Measurements from ENCODE around the gene BNIP3. TPM values are rescaled to one million over a fixed set of nuclear protein-coding genes. Genes with fewer than 3 reads are reported as not detected.

Gene BNIP3
- total and polyA plus RNA-seq, 2 of the 8 experiments (the other 6 are each of a cell fraction or from before 2014, with no cell fraction given), result 25.8 to 58.9 TPM

DNA sequence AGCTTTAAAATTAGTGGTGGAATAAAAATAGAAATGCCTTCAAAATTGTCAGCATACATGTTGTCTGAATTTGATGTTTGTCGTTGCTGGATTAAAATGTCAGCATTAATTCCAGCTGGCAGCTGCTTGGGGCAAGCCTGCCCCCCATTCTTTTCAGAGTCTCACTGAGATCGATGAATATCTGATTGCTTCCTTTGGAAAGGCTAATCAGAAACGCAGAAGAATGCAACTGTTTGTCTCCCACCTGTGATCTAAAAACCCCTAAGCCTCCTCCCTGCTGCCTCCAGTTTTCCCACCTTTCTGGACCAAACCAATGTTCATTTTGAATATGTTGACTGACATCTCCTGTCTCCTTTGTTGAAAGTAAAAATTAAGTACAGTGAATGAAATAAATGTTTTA lies 27.9 kb upstream of the BNIP3 start:
- no peaks in the 10 kb centered on the region for H3K27me3 ChIP-seq (replicated peaks in 1 of 4; ENCODE audit: control insufficient read depth in 3 of 4, extremely low read depth in 1 of 4, insufficient read depth in 3 of 4, low read length in 3 of 4)
- no peaks in the 10 kb centered on the region for H3K79me2 ChIP-seq (ENCODE audit: control insufficient read depth in 1 of 2, insufficient read depth in 2 of 2, low read length in 2 of 2)
- no peak overlapping the region for H3K9ac ChIP-seq (replicated peaks in 1 of 4; ENCODE audit: extremely low read depth in 1 of 4, low read depth in 3 of 4, low read length in 3 of 4)
- peak overlapping the region in 1 of 4 experiments; percentile 28; a peak in 1 of 8 replicates for H3K4me3 ChIP-seq (ENCODE audit: extremely low read depth in 1 of 4, insufficient read depth in 2 of 4, low read depth in 3 of 4, low read length in 4 of 4)
- TF ChIP-seq EP300 (IDR thresholded peaks at IDR 0.05; ENCODE audit: borderline replicate concordance in 1 of 2, low read depth in 2 of 2, low read length in 2 of 2) (peak in 1 of 2 experiments; percentile 71; a peak in 1 of 3 replicates), SP1 (IDR thresholded peaks at IDR 0.05; ENCODE audit: low read depth, low read length) (peak; percentile 44; the same call in 1 of the 2 replicates), RXRA (IDR thresholded peaks at IDR 0.05; ENCODE audit: insufficient read depth, low read depth, low read length) (no peak), HDAC2 (IDR thresholded peaks at IDR 0.05; ENCODE audit: borderline replicate concordance in 1 of 2, low read depth in 2 of 2, low read length in 2 of 2) (0 out of 4 replicates have a peak, but pooled peaks of 1 of the 2 experiments have one; percentile 31), TCF12 (IDR thresholded peaks at IDR 0.05; ENCODE audit: low read depth, low read length) (peak; percentile 92), NANOG (IDR thresholded peaks at IDR 0.05; ENCODE audit: insufficient read depth, low read depth, low read length, poor library complexity, severe bottlenecking) (peak; percentile 85)
- H3K23ac ChIP-seq (ENCODE audit: insufficient read length), result no peak overlapping the region
- H2AK5ac ChIP-seq (ENCODE audit: low read depth, low read length), result no peak overlapping the region
- 26% methylated on average over 3 of the region's 3 CpGs; no CpG with 5 or more reads in 1 of the 2 experiments for WGBS, 2 experiments (ENCODE audit: extremely low coverage in 1 of 2, insufficient coverage in 1 of 2, insufficient read length in 1 of 2, insufficient replicate concordance in 2 of 2, low coverage in 1 of 2, low lambda C conversion rate in 2 of 2, missing lambda C conversion rate in 1 of 2)
- H3K23me2 ChIP-seq (ENCODE audit: low read depth, low read length), result no peaks in the 10 kb centered on the region
- H2BK120ac ChIP-seq (replicated peaks; ENCODE audit: low read depth, low read length), result no peak overlapping the region
- ChIA-PET CTCF (ENCODE audit: partially characterized antibody) (interaction anchor here (1.2 to 7.3 kb wide), 3 partner anchors 12 to 29 kb away, joined by 3 to 59 read pairs (median 4); partner anchors contain the start of gene BNIP3), POLR2A (ENCODE audit: partially characterized antibody) (interaction anchor here (1.3 to 1.9 kb wide), 2 partner anchors 12 to 15 kb away, joined by 3 to 7 read pairs; no protein-coding TSS in a partner anchor)
- FAIRE-seq, result peak; percentile 83
- H2BK5ac ChIP-seq (ENCODE audit: low read depth, low read length), result no peak overlapping the region
- H4K91ac ChIP-seq (replicated peaks; ENCODE audit: insufficient read length, low read length), result no peak overlapping the region
- H2BK12ac ChIP-seq (ENCODE audit: low read depth, low read length), result no peak overlapping the region
- H2BK20ac ChIP-seq (ENCODE audit: low read length), result no peak overlapping the region
- no peak overlapping the region for H3K4ac ChIP-seq (replicated peaks; ENCODE audit: insufficient read length, low read depth, low read length)
- no peak overlapping the region for H4K8ac ChIP-seq (ENCODE audit: extremely low read depth, insufficient read depth, low read length)
- H3K79me1 ChIP-seq (ENCODE audit: low read depth, low read length), result no peaks in the 10 kb centered on the region
- no peaks in the 10 kb centered on the region for H4K20me1 ChIP-seq (replicated peaks in 1 of 2; ENCODE audit: control insufficient read depth in 1 of 2, insufficient read depth in 2 of 2, low read length in 2 of 2)
- H4K5ac ChIP-seq (ENCODE audit: insufficient read length, low read depth, low read length), result no peak overlapping the region
- peaks cover 5 to 24% (median 14%) of the 10 kb centered on the region in 4 experiments for H3K4me1 ChIP-seq (replicated peaks in 1 of 4; ENCODE audit: control insufficient read depth in 3 of 4, insufficient read depth in 4 of 4, low read length in 3 of 4)
- H3K27ac ChIP-seq (ENCODE audit: low read depth, low read length), result no peak overlapping the region
- H3K18ac ChIP-seq (ENCODE audit: extremely low read depth, low read length), result no peak overlapping the region
- H3K14ac ChIP-seq (ENCODE audit: insufficient read length), result no peak overlapping the region
- no peak overlapping the region for H3K56ac ChIP-seq (replicated peaks; ENCODE audit: insufficient read length, low read depth, low read length)
- H3K9me3 ChIP-seq (ENCODE audit: insufficient read depth in 2 of 2, low read depth in 1 of 2, low read length in 1 of 2), result peaks cover 5 to 8% of the 10 kb centered on the region in 2 experiments; a peak in 3 of 4 replicates
- H3K4me2 ChIP-seq (ENCODE audit: insufficient read depth in 1 of 2, low read depth in 2 of 2, low read length in 2 of 2), result peak overlapping the region; percentile 23 to 25; a peak in 1 of 4 replicates
- no peak overlapping the region for H2BK15ac ChIP-seq (ENCODE audit: low read length)
- no peak for DNase-seq (ENCODE audit: low read depth in 1 of 2, low spot score in 2 of 2)
- H3K36me3 ChIP-seq (ENCODE audit: control insufficient read depth in 2 of 4, insufficient read depth in 4 of 4, low read length in 3 of 4), result no peaks in the 10 kb centered on the region
- H2AFZ ChIP-seq (ENCODE audit: low read length), result no peak overlapping the region
